ENCODE data around the gene RBM12.
"Not testable (repeated sequence)": the region's sequence is repeated elsewhere in the genome, so short reads cannot be mapped to it uniquely, and the experiment has no call there.

GRCh38 chr20:35686872-35687271 is 22.2 kb upstream of the RBM12 start:
- TF ChIP-seq CTCF (IDR thresholded peaks at IDR 0.05; ENCODE audit: borderline replicate concordance, extremely low read depth, low read length, poor library complexity, severe bottlenecking): peak; percentile 26
- not testable (repeated sequence) for TF ChIP-seq EZH2 (IDR thresholded peaks at IDR 0.05; ENCODE audit: borderline replicate concordance, low read depth, low read length, severe bottlenecking)
